Renal cortical epithelial cell (primary cell): ENCODE results near the gene DCDC1. TPM values are rescaled to one million over a fixed set of nuclear protein-coding genes. Genes with fewer than 3 reads are reported as not detected.

Experiments
- DNase-seq: peaks from one replicate; pipeline ENCODE4 v3.0.0-alpha.2; 2011; ENCODE audit warnings: low read depth
- total RNA-seq: library from RNA; depleted of rRNA; stranded (reverse); fragments of >200 nt; gene quantifications from 2 replicates; pipeline ENCODE4 v1.2.3, GENCODE V29; 2014

The DCDC1 gene
- total RNA-seq, 1 donor from 2014 or later, result 6.8 TPM

DNA sequence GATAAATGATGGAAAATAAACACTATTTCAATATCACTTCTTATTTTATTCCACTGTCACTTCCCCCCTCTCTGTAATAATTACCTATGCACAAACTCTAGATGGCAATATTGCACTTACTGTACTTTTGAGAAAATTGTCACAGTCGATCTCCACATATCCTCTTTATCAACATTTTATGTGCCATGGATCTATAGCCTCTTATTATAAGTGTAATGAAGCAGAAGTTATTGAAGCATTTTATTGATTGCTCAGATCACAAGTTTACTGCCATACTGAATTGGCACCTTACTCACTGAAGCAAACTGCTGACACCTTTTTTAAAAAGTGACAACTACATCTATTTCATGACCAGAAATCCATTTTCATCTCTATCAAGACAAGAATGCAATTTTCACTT lies 133.4 kb downstream of the DCDC1 start:
- DNase-seq, result peak; percentile 23

DNA sequence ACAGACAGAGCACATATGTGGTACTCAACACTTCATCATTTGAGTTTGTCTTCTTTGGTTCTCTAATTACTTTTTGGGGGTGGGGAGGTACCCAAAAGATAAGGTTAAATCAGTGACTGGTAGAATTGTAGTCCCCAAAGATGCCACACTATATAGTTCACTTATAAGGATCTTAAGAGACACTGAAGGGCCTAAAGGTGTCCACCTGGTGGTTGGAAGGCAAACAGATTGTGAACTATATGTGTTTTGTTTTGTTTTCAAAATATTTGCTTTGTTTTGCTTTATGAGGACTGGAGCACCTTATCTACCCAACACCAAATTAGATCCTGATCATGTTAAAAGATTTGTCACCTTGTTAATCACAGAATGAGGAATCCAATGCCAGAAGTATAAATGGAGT lies 136.1 kb downstream of the DCDC1 start:
- peak; percentile 22 for DNase-seq

DNA sequence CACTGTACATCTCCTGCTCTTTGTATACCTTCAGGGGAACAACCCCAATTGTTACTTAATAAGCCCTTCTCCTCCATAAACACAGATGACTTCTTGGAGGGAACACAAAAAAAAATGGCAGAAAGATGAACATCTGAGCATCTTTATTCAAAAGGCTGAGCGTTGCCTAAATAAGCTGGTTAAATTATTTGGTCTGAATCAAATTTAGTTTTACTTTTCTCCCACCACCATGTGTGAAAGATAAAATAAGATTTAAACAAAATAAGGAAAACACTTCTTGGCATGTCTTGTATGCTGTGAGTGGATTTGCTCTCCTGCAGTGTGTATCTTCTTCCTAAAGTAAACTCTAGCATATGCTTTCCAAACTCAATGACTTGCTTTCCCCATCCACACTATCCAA lies 137.9 kb downstream of the DCDC1 start:
- no peak for DNase-seq

DNA sequence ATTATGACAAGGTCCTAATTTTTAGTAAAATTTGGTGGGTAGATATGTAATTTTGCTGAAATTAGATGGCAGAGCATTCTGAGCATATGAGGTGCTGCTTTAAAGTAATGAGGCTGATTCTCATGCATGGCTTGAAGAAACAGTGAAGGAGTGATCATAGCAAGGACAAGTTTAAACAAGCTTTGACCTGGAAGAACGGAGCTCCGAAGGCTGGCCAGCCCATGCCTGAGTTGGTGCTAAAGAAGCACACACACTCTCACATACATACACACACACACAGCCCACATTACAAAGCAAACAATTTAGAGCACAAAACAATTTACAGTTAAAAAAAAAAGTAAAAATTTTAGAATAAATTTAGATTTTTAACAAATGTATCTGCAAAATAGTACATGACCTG lies 150.7 kb downstream of the DCDC1 start:
- DNase-seq, result no peak

DNA sequence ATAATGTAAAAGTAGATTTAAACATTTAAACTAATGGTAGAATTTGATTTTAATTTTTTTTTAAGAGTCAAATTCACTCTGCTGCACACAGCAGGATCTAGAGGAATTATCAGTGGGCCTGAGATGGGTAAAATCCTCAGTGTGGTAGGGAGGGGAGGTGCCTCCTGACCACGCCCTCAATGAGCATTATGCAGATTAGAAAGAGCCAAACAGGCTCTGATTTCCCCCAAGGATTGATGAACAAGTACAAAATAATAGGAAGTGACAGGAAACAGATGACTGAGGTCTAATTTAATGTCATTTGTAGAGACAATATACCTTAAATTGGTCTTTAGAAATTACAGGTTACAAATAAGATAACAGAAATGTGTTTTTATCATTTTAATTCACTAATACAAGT lies 155.2 kb downstream of the DCDC1 start:
- DNase-seq, result no peak

DNA sequence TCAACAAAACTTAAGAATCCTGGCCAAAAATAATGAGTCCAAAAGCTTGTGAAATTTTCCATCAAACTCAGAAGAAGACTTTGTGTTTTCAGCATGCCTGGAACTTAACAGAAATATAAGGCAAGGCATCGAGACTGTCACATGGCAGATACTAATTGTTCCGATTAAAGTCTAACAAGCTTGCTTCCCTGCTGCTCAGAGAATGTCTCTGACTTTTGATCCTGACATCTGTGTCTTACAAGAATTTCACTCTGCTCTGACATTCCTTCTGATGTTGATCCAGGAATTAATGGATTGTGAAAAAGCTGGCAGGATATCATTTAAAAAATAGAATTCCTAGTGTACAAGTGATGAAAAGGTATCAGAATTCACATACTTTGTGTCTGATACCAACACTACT lies 170.2 kb downstream of the DCDC1 start:
- peak; percentile 50 for DNase-seq

DNA sequence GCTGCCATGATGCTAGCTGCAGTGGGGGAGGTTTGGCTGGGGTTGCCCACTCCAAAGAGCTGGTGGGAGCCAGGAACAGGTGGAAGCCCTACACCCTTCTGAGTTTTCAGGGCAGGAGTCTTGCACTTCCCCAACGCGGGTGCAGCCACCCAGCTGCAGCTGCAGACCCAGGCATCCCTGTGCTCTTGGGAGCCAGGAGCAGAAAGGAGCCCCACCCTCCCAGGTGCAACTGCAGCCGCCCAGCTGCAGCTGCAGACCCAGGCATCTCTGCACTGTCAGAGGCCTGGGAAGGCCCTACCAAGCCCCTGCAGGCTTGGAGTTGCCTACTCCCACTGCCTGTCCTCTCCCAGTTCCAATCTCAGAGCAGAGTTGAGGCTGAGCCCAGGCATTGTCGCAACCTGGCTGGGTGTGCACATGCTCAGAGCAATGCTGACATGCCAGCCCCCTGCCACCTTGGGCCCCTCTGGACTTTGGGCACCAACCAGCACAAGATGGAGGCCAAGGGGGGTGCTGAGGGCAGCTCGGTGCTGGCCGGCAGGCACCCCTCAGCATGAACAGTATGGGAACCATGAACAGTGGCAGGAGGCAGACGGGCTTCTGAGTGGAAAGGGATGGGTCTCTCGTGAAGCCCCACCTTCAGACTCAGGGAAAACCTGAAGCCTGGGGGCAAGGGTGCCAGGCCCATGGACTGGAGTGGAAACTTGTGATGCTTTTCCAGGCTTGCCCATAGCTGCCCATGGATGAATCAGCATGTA lies 195.4 kb downstream of the DCDC1 start:
- DNase-seq, result no peak

DNA sequence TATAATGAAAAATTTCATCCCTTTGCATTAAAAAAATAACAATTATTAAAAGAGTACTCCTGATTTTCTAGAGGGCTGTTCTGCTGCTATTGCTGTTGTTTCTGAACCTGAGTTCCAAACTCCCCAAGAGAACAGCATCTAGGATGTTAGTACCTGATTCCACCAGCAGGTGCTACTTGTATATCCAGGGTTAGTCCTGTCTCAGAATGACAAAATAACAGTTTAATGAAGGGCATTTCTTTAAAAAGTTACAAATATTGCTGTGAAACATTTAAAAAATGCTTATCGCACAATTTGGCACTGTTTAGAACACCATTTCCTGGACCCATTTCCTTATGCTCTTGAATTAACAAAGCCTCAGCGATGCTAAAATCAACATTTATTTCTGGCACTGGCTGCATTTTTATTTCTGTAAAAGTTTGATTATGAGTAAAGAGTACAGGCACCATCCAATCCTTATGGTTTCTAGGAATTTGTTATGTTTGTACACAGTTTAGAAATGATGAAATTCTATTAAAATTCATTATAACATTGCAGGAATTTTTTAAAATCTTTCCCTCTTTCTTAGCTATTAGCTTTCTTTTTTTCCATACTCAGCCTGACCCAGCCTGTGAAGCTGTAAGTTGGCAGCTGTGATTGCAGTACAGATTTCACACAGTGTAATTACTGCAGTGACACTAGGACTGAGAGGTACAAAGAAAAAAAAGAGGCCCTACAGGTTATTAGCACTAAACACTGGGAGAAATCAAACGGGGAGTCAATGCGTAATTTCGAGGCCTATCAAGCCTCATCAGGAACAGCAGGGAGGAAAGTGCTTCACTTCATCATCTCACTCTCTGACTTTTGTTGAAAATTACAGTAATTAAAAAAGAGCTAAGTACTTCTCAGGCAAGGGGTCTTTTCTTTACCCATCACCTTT lies 208.8 kb downstream of the DCDC1 start:
- peak; percentile 8 for DNase-seq

DNA sequence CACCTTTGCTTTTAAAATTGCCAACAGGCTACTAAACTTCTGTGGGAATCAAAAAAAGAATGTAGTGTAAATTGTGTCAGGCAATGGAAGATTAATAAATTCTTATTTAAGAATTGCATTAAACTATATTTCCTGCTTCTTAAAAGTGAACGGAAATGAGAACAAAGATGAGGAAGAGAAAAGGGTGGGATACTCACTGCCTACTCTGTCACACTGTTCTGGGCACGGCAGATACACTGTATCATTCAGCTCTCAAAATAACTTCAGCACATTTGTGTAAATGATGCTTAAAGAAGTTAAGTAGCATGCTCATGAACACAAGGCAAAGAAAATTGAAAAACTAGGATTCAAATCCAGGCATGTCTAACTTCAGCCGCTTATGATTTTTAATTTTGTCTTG lies 218.7 kb downstream of the DCDC1 start:
- no peak for DNase-seq

DNA sequence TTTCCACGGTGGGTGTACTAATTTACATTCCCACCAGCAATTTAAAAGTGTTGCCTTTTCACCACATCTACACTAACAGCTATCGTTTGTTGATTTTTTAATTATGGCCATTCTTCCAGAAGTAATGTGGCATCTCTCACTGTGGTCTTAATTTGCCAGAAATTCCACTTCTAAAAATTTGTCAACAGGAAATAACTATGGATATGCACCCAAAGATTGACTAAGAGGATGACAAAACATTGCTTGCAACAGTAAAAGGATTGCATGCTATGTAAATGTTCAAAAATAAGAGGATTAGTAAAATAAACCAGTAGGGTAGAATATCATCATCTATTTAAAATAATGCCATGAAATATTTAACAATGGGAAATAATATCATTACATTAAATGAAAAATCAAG lies 219.5 kb downstream of the DCDC1 start:
- no peak for DNase-seq

DNA sequence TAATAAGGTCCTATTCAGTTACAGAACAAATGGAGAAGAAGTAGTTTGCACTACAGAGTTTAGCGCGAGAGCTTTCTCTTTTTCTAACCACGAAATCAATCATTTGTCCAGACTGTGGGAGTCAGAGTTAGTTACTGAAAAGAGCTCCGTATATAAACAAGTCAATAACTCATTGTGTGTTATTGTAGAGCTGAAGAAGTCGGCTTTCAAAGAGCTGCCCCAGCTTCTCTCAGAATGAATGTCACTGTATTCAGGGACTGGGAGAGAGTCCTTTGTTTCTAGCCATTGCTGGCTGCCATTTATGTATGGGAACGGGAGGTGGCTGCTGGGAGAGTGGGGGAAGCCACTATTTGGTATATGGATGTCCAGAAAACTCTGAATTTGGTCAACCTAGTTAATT lies 227.8 kb downstream of the DCDC1 start:
- peak; percentile 34 for DNase-seq

DNA sequence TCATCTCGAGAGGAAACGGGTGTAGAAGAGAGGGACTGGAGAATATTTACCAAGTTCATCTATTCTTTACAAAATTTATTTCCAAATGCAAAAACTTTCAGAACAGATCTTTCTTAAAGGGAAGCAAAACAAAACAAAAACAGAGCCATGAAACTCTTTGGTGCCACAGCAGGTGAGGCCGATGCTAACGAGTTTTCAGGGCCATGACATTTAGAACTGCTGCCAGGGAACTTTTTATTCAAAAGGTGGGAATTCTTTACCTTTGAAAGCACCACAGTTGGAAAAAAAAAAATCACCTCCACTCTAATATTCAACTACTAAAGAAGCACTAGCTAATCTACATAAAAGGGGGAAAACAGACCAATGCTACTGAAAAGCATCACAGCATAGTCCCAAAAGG lies 230.1 kb downstream of the DCDC1 start:
- DNase-seq, result no peak

DNA sequence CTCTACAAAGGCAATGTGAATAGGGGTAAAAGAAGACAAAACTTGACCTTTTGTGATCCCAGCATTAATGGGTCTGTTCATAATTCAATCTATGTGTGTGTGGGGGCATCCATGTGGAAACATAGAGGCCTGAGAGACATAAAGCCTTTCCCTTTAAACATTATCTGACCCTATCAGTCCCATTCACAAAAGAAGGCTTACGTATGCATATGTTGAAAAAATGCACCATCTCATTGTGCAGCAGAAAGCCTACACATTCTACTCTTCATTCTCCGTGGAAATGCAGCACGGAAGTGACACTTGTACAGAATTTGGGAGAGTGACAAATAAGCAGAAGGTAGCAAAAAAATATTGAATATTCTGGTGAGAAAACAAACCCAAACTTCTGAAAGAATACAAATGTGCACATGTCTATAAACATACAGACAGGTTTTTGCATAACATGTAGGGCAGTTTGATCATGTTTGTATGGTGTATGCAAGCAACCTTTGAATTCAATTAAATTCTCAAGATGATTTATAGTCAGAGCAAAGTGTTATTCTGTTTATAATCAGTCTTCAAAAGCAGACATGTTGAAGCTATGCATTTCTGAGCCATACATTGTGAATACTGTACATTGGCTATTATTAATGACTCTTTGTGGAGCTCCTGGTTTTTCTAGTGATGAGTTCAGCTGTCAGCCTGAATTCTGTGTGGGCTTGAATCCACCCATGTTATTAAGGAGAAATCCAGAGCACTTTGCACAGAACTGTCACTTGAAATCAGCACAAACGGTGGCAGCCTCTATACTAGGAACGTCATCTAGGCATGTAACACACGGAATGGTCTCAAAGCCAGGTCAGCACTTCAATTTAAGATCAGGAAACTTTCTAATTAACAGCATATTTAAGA lies 236.8 kb downstream of the DCDC1 start:
- no peak for DNase-seq

DNA sequence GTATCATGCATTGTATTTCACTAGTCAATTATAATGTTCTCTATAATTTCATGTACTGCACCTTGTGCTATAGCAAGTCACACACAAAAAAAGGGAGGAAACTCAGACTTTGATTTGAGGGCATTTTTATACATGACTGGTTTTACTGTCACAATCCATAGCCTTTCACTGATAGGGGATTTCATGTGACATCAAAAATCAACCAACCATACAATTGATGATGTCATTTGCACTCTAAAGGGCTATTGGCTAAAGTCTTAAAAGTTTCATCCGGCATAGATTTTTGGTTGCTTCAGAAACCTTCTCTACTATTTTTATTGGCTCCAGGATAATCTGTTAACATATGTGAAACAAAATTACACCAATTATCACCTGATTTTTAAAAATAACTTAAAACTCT lies 237.8 kb downstream of the DCDC1 start:
- no peak for DNase-seq

DNA sequence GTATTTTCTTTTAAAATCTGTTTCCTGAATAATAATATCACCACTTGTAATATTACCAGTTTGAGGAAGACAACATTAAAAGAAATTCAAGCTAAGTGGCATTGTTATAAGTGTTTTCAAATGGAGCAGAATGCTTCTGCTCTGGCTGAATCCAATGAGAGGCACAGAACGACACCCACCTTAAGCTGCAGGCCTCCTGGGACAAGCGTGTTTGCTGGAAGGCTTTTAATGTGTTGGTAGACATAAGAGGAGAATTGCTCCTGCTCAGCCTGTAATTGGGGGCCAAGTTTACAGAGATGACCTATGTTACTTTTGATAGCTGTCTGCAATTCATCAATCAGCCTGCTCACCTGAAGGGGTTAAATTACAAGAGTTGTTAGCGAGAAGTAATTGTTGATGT lies 242.2 kb downstream of the DCDC1 start:
- no peak for DNase-seq

DNA sequence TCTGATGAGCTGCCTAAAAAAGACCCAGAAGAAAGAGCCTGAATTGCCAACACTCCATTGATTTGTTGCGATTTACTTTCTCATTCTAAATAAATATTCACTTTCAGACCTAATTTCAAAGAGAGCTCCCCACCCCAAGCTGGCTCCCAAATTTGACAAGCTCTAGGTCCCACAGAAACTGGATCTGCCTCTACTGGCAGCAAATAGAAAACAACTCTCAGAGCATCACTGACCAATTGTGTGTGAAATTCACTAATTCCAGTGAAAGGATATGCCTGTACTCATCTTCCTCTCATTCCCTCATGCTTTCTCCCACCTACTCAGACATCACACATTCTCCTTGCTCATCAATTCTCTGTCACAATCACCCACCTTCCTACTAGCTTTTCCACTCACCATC lies 249.1 kb downstream of the DCDC1 start:
- DNase-seq, result no peak

DNA sequence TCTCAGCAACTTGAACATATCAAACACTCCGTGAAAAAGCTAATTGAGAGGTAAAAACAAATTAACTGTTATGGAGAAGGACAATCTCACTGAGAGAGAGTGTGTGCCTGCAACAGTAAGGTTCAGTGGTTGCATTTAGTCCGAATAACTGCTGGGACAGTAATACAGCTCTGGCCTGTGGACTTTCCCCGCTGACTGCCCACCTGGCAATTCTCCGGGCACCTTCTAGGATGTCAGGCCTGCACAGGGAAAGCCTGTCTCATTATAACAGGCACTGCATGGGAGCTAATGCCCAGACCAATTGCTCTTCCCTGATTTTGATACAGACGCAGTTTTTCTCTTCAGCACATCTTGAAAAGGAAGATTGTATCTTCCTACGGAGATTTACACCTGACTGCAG lies 251.0 kb downstream of the DCDC1 start:
- no peak for DNase-seq

DNA sequence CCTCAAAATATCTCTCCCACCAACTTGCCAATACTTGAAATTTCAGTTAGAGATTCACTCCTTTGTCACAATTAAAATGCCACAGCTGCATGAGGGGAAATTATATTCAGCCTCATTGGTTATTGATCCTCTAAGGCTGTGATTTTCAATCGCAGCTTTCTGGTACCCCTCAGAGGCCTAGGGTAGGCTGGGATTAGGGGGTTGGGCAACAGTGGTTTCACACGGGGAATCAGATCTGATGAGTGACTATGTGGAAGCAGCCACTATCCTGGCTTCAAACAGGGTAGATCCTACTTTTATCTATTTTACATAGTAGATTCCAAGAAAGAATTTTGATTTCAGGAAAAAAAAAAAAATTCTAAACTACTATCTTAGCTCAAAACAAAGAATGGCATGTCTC lies 252.5 kb downstream of the DCDC1 start:
- no peak for DNase-seq

DNA sequence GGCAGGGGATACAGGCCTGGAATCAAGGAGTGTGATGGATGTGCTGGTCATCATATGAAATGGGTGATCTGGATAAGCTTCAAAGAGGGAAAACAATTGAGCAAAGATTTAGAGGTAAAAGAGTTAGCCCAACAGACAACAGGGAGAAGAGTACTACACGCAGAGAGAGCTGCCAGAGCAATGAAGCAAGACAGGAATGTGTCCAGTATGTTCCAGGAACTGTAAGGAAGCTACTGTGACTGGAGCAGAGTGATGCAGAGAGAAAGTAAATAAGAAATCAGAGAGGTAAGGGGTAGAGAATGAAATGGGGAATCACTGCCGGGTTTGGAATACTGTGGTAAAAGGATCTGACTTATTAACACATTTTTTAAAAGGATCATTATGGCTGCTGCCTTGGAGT lies 255.1 kb downstream of the DCDC1 start:
- DNase-seq, result peak; percentile 64

DNA sequence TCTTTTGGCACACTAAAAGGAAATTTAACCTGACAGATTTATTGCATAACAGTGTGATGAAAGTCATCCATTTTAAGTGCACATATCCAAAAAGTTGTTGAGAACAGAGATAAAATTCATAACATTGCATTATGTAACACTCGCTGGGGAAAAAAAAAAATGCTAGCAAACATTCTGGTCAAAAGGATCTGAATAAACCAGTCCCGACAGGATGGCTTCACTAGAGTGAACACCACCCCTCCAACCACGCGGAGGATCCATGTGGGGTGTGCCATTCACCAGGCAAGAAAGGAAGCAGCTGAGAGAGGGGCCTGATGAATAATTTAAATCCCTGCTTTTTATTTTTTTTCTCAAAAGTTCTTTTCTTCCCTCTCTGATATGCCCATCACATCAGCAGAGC lies 258.7 kb downstream of the DCDC1 start:
- DNase-seq, result no peak

DNA sequence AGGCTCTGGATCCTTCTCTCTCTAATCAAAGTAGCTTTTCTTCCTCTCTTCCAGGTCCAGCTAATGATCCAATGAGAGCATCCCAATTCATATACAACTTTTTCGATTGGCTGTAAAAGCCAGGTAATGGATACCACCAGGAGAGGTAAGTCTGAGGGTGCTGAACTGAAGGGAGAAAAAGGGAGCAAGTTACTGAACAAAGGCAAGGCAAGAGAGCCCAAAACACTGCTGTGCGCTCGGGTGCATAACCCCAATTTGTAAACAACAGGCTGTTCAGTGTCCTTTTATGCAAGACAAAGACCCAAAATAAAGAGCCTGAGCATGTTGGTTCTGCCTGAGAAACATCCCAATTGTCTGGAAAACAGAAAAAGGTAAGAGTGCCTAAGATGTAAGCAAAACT lies 260.1 kb downstream of the DCDC1 start:
- DNase-seq, result no peak

DNA sequence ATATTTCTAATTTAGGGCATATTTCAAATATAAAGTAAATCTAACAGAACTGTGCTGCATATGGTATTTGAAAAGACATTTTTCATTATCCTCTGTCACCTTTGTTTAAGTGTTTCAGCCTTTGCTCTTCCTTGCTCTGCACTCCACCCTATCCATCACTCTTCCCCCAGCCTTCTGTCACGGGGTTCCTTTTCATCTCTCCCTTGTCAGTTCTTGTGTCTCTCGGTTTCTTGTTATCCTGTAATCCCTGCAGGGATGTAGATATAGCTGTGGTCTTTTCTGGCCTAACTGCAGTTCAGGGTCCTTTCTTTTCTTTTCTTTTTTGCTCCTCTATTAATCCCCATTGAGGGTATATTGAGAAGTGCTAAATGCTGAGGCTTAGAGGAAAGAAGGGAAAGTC lies 261.9 kb downstream of the DCDC1 start:
- no peak for DNase-seq
